CD14-positive monocyte (primary cell): ENCODE data around the gene SCG3. TPM values are rescaled to one million over a fixed set of nuclear protein-coding genes. Genes with fewer than 3 reads are reported as not detected.

Experiments
- DNase-seq, 3 donors: peaks; one replicate each; pipeline ENCODE4 v3.0.0-alpha.2; 2011 to 2022
- H2AFZ ChIP-seq: 2 replicates; pipeline ENCODE4 v1.6.0; 2012; ENCODE audit warnings: mild to moderate bottlenecking, low read depth, low read length, inconsistent platforms; ENCODE audit not compliant: insufficient read depth, poor library complexity, severe bottlenecking
- H3K27ac ChIP-seq, 2 donors: 1 replicate in 1 of 2; 2 replicates in 1 of 2; pipeline ENCODE4 v1.5.1; 2012 to 2013; ENCODE audit warnings: low read length in 2 of 2, control low read depth in 1 of 2, inconsistent platforms in 1 of 2, low read depth in 1 of 2, mild to moderate bottlenecking in 1 of 2
- H3K27me3 ChIP-seq, 2 donors: one replicate each; pipeline versions ENCODE4 v1.6.0 to v1.6.1; 2011 to 2013; ENCODE audit warnings: low read length in 2 of 2; ENCODE audit not compliant: control insufficient read depth in 2 of 2, insufficient read depth in 2 of 2
- H3K36me3 ChIP-seq, 2 donors: replicated peaks in 1 of 2; 1 replicate in 1 of 2; 2 replicates in 1 of 2; pipeline versions ENCODE4 v1.5.1 to v1.6.1; 2012 to 2013; ENCODE audit warnings: low read length in 2 of 2, control low read depth in 1 of 2, inconsistent platforms in 1 of 2, mild to moderate bottlenecking in 1 of 2; ENCODE audit not compliant: insufficient read depth in 2 of 2, control insufficient read depth in 1 of 2
- H3K4me1 ChIP-seq, 2 donors: 1 replicate in 1 of 2; 2 replicates in 1 of 2; pipeline versions ENCODE4 v1.5.1 to v1.6.1; 2012 to 2013; ENCODE audit warnings: low read length in 2 of 2, control low read depth in 1 of 2, inconsistent platforms in 1 of 2, mild to moderate bottlenecking in 1 of 2, moderate library complexity in 1 of 2; ENCODE audit not compliant: insufficient read depth in 2 of 2, control insufficient read depth in 1 of 2
- H3K4me2 ChIP-seq: replicated peaks from 2 replicates; pipeline ENCODE3; 2012; ENCODE audit warnings: low read length, moderate library complexity, mild to moderate bottlenecking; ENCODE audit not compliant: poor library complexity, severe bottlenecking; ENCODE audit errors: extremely low read depth
- H3K4me3 ChIP-seq, 3 experiments: fragments of 200-600 bp in 1 of 3; sonication (generic) in 1 of 3; replicated peaks in 1 of 3; 1 replicate in 2 of 3; 2 replicates in 1 of 3; pipeline ENCODE4 v1.5.1; 2011 to 2013; ENCODE audit warnings: low read length in 3 of 3, mild to moderate bottlenecking in 3 of 3, control low read depth in 2 of 3, low read depth in 2 of 3, inconsistent platforms in 1 of 3, moderate library complexity in 1 of 3
- H3K79me2 ChIP-seq: 2 replicates; pipeline ENCODE4 v1.6.0; 2012; ENCODE audit warnings: mild to moderate bottlenecking, control low read depth, inconsistent platforms, low read length, moderate library complexity; ENCODE audit not compliant: insufficient read depth
- H3K9ac ChIP-seq: 2 replicates; pipeline ENCODE4 v1.6.0; 2017; ENCODE audit warnings: low read length, mild to moderate bottlenecking; ENCODE audit not compliant: insufficient read depth, poor library complexity, severe bottlenecking
- H3K9me3 ChIP-seq, 2 donors: replicated peaks in 1 of 2; 1 replicate in 1 of 2; 2 replicates in 1 of 2; pipeline versions ENCODE4 v1.5.1 to v1.6.1; 2012 to 2013; ENCODE audit warnings: low read length in 2 of 2, control low read depth in 1 of 2; ENCODE audit not compliant: control insufficient read depth in 1 of 2, insufficient read depth in 1 of 2
- H4K20me1 ChIP-seq: 2 replicates; pipeline ENCODE4 v1.6.0; 2012; ENCODE audit warnings: mild to moderate bottlenecking, low read length, control low read depth, moderate library complexity; ENCODE audit not compliant: insufficient read depth
- H3K27ac Mint-ChIP-seq, 7 donors: one replicate each; pipeline ENCODE4 v1.8.0; 2020; ENCODE audit warnings: mild to moderate bottlenecking in 7 of 7, mixed read lengths in 7 of 7, moderate library complexity in 6 of 7, inconsistent platforms in 2 of 7
- H3K27me3 Mint-ChIP-seq, 3 donors: one replicate each; pipeline ENCODE4 v1.8.0; 2021 to 2022; ENCODE audit warnings: low read depth in 3 of 3, mild to moderate bottlenecking in 3 of 3, mixed read lengths in 3 of 3, moderate library complexity in 3 of 3, inconsistent platforms in 1 of 3
- H3K36me3 Mint-ChIP-seq, 2 donors: one replicate each; pipeline ENCODE4 v1.8.0; 2020; ENCODE audit warnings: mixed read lengths in 2 of 2, inconsistent platforms in 1 of 2, mild to moderate bottlenecking in 1 of 2
- H3K4me1 Mint-ChIP-seq: one replicate; pipeline ENCODE4 v1.8.0; 2020; ENCODE audit warnings: mild to moderate bottlenecking, mixed read lengths
- H3K4me3 Mint-ChIP-seq, 2 donors: one replicate each; pipeline ENCODE4 v1.8.0; 2020; ENCODE audit warnings: mild to moderate bottlenecking in 2 of 2, mixed read lengths in 2 of 2, moderate library complexity in 1 of 2
- H3K9me3 Mint-ChIP-seq, 7 donors: one replicate each; pipeline ENCODE4 v1.8.0; 2020 to 2022; ENCODE audit warnings: mixed read lengths in 7 of 7, mild to moderate bottlenecking in 6 of 7, moderate library complexity in 6 of 7, inconsistent platforms in 2 of 7
- WGBS: methylation state at CpG from one replicate; pipeline ENCODE4 v1.1.5; 2013; ENCODE audit warnings: missing lambda C conversion rate; ENCODE audit not compliant: insufficient coverage; 5-methylcytosine and 5-hydroxymethylcytosine counted together
- intact Hi-C, 2 donors: fragments of 100-400 bp; cut with micrococcal nuclease; formaldehyde crosslinking; loops; one replicate each; pipeline versions ENCODE4 v1.15.0 to v1.15.1; 2023
- polyA plus RNA-seq, 3 donors: library from polyadenylated mRNA; depleted of rRNA in 1 of 3; unstranded in 2 of 3; stranded (reverse) in 1 of 3; fragments of 300-500 nt in 2 of 3; fragments of >200 nt in 1 of 3; fragmentation: Illumina TruSeq in 2 of 3; gene quantifications; 1 replicate in 2 of 3; 2 replicates in 1 of 3; pipeline ENCODE4 v1.2.3, GENCODE V29; 2012 to 2021
- TF ChIP-seq, protein P1 (sequence below): fragments of 200-600 bp; IDR thresholded peaks from one replicate; pipeline ENCODE4 v1.8.0; 2022; ENCODE audit warnings: antibody characterized with exemption, mild to moderate bottlenecking

SCG3 gene
- polyA plus RNA-seq, 3 donors = not detected

DNA sequence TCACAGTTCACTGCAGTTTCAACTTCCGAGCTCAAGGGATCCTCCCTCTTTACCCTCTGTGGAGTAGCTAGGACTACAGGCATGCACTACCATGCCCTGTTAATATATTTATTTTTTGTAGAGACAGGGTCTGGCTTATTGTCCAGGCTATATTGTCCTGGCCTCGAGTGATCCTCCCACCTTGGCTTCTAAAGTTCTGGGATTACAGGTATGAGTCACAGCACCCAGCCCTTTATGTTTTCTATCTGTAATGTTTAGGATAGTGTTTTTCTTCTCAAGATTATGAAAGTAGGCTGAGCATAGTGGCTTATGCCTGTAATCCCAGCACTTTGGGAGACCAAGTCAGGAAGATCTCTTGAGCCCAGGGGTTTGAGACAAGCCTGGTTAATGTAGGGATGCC, 11.9 kb upstream of the SCG3 start:
- Histone ChIP-seq H2AFZ (no peak overlapping the region), H3K36me3 (no peaks in the 10 kb centered on the region), H4K20me1 (no peaks in the 10 kb centered on the region), H3K9ac (no peak overlapping the region), H3K4me1 (peaks cover 18 to 23% of the 10 kb centered on the region in 2 donors), H3K79me2 (no peaks in the 10 kb centered on the region), H3K4me3 (no peak overlapping the region), H3K27ac (no peak overlapping the region), H3K9me3 (no peaks in the 10 kb centered on the region), H3K4me2 (no peak overlapping the region), H3K27me3 (no peaks in the 10 kb centered on the region)
- H3K4me1 Mint-ChIP-seq = peaks cover 17% of the 10 kb centered on the region
- H3K36me3 Mint-ChIP-seq = no peaks in the 10 kb centered on the region
- intact Hi-C loops = no loop called here
- TF ChIP-seq, protein P1, sequence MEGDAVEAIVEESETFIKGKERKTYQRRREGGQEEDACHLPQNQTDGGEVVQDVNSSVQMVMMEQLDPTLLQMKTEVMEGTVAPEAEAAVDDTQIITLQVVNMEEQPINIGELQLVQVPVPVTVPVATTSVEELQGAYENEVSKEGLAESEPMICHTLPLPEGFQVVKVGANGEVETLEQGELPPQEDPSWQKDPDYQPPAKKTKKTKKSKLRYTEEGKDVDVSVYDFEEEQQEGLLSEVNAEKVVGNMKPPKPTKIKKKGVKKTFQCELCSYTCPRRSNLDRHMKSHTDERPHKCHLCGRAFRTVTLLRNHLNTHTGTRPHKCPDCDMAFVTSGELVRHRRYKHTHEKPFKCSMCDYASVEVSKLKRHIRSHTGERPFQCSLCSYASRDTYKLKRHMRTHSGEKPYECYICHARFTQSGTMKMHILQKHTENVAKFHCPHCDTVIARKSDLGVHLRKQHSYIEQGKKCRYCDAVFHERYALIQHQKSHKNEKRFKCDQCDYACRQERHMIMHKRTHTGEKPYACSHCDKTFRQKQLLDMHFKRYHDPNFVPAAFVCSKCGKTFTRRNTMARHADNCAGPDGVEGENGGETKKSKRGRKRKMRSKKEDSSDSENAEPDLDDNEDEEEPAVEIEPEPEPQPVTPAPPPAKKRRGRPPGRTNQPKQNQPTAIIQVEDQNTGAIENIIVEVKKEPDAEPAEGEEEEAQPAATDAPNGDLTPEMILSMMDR = no peak
- DNase-seq = no peak
- no peak overlapping the region for H3K4me3 Mint-ChIP-seq
- 80% methylated on average over 1 of the region's 2 CpGs for WGBS
- no peaks in the 10 kb centered on the region for H3K9me3 Mint-ChIP-seq
- peaks cover 0 to 4% (median 1%) of the 10 kb centered on the region in 3 donors for H3K27me3 Mint-ChIP-seq
- peak overlapping the region in 1 of 7 donors; percentile 35 for H3K27ac Mint-ChIP-seq

DNA sequence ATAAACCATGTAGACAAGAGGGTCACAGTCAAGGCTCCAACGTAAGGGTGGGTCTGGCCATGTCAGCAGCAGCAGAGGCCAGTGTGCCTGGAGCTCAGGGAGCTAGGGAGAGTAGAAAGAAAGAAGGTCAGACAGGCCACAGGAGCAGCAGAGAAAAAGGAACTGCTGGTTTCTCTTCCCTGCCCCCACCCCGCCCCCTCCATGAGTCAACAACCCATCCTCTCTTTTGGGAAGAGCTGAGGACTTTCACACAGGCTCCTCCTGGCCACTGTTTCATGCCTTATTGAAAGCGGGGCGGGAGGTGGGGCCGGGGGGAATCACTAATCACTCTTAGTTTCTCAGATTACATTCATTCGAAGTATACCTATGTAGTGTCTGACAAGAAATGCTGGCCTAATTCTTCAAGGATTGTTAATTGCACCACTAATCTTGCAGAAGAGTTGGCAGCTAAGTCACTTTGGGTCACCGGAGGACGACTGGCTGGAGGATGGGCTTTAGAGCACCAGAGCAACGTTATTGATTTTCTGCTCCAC, 9.1 kb upstream of the SCG3 start:
- peaks cover 1 to 4% (median 3%) of the 10 kb centered on the region in 3 donors for H3K27me3 Mint-ChIP-seq
- H3K4me1 ChIP-seq = peaks cover 18 to 23% of the 10 kb centered on the region in 2 donors
- no peaks in the 10 kb centered on the region for H3K36me3 Mint-ChIP-seq
- peak overlapping the region in 1 of 2 donors; percentile 65 for H3K4me3 Mint-ChIP-seq
- H2AFZ ChIP-seq = no peak overlapping the region
- H4K20me1 ChIP-seq = no peaks in the 10 kb centered on the region
- H3K36me3 ChIP-seq = no peaks in the 10 kb centered on the region
- intact Hi-C loops = no loop called here
- peak overlapping the region; percentile 34 for H3K4me2 ChIP-seq
- WGBS = 44% methylated on average over 2 of the region's 9 CpGs
- H3K27ac ChIP-seq = no peak overlapping the region
- H3K9me3 Mint-ChIP-seq = peaks cover 0 to 3% (median 0%) of the 10 kb centered on the region in 7 donors
- no peaks in the 10 kb centered on the region for H3K9me3 ChIP-seq
- TF ChIP-seq, protein P1 = no peak
- DNase-seq = peak; percentile 58 to 75 (median 59)
- no peak overlapping the region for H3K9ac ChIP-seq
- no peaks in the 10 kb centered on the region for H3K79me2 ChIP-seq
- H3K27ac Mint-ChIP-seq = peak overlapping the region in 6 of 7 donors; percentile 9 to 84 (median 64)
- no peaks in the 10 kb centered on the region for H3K27me3 ChIP-seq
- peak overlapping the region in 1 of 3 experiments; percentile 3 for H3K4me3 ChIP-seq
- H3K4me1 Mint-ChIP-seq = peaks cover 17% of the 10 kb centered on the region
